Spleen (tissue), 7 donors: ENCODE measurements around the gene JAZF1.

ENCODE experiments used
- CTCF ChIP-seq, 11 experiments: fragments of 200-600 bp in 7 of 11; fragments of 450-650 bp in 4 of 11; sonication (generic) in 4 of 11; IDR thresholded peaks in 8 of 11; conservative IDR thresholded peaks in 3 of 11; 1 replicate in 7 of 11; 2 replicates in 4 of 11; pipeline versions ENCODE4 v1.4.0 to v1.8.0; 2016 to 2021; ENCODE audit warnings: antibody characterized with exemption in 11 of 11, inconsistent platforms in 4 of 11, mild to moderate bottlenecking in 1 of 11
- POLR2A ChIP-seq, 3 donors: fragments of 450-650 bp; IDR thresholded peaks; one replicate each; pipeline ENCODE4 v1.5.1; 2017; ENCODE audit warnings: antibody characterized with exemption in 3 of 3, mild to moderate bottlenecking in 1 of 3
- POLR2AphosphoS5 ChIP-seq, 3 donors: sonication (generic); formaldehyde crosslinking; IDR thresholded peaks; one replicate each; pipeline ENCODE4 v1.5.1; 2017; ENCODE audit warnings: antibody characterized with exemption in 3 of 3
- donor health status: DM: no; HTN: no; CAD: no; lungs with moderate emphysema.
- donor health status: DM: no; HTN: no; CAD: no.
- donor health status: DM: no; HTN: no; CAD: no.

GRCh38 chr7:27916372-27916771, 264.2 kb downstream of the JAZF1 start:
- no peak for TF ChIP-seq CTCF (IDR thresholded peaks at IDR 0.05 in 8 of 11, conservative IDR thresholded peaks at IDR 0.05 in 3 of 11)
- TF ChIP-seq POLR2A (IDR thresholded peaks at IDR 0.05): no peak
- TF ChIP-seq POLR2AphosphoS5 (IDR thresholded peaks at IDR 0.05): no peak
